Adrenal gland (tissue), 12 donors: ENCODE results near the gene XYLT2. TPM values are rescaled to one million over a fixed set of nuclear protein-coding genes. Genes with fewer than 3 reads are reported as not detected.

ENCODE experiments used
- DNase-seq, 7 donors: peaks; one replicate each; pipeline ENCODE4 v3.0.0-alpha.2; 2019 to 2020
- H3K27ac ChIP-seq, 5 donors: fragments of 200-600 bp; sonication (generic) in 4 of 5; 1 replicate in 3 of 5; 2 replicates in 2 of 5; pipeline versions ENCODE4 v1.5.1 to v1.8.0; 2016 to 2020; ENCODE audit warnings: mild to moderate bottlenecking in 1 of 5
- H3K27me3 ChIP-seq: fragments of 200-600 bp; 2 replicates; pipeline ENCODE4 v1.8.0; 2021
- H3K36me3 ChIP-seq, 2 donors: fragments of 200-600 bp; replicated peaks in 1 of 2; 1 replicate in 1 of 2; 2 replicates in 1 of 2; pipeline versions ENCODE4 v1.5.1 to v1.8.0; 2018 to 2022
- H3K4me1 ChIP-seq, 2 donors: fragments of 200-600 bp; replicated peaks in 1 of 2; 1 replicate in 1 of 2; 2 replicates in 1 of 2; pipeline versions ENCODE4 v1.5.1 to v1.8.0; 2018 to 2021
- H3K4me3 ChIP-seq, 4 donors: fragments of 200-600 bp; sonication (generic) in 3 of 4; one replicate each; pipeline ENCODE4 v1.5.1; 2016 to 2018
- H3K9me3 ChIP-seq, 3 donors: fragments of 200-600 bp; sonication (generic) in 1 of 3; replicated peaks in 1 of 3; 1 replicate in 2 of 3; 2 replicates in 1 of 3; pipeline versions ENCODE4 v1.5.1 to v1.8.0; 2016 to 2021
- POLR2A ChIP-seq, 2 donors: fragments of 450-650 bp; IDR thresholded peaks; one replicate each; pipeline ENCODE4 v1.6.1; 2017; ENCODE audit warnings: antibody characterized with exemption in 2 of 2, mild to moderate bottlenecking in 2 of 2, moderate library complexity in 1 of 2
- WGBS, 4 donors: extraction: QIAGEN DNeasy Blood & Tissue Kit in 2 of 4; methylation state at CpG; one replicate each; pipeline versions ENCODE4 v1.1.5 to v1.1.7; 2013 to 2017; 5-methylcytosine and 5-hydroxymethylcytosine counted together
- intact Hi-C, 2 donors: fragments of 100-400 bp; cut with DNase I; formaldehyde crosslinking; loops; one replicate each; pipeline versions ENCODE4 v1.14.1 to v1.15.0; 2022 to 2023
- polyA plus RNA-seq, 3 donors: library from polyadenylated mRNA; stranded (reverse); fragments of 200-250 nt in 2 of 3; fragments of 350-450 nt in 1 of 3; fragmentation: Illumina TruSeq in 1 of 3; extraction: RNeasy Lipid Tissue Mini Kit (QIAGEN cat#74804) in 1 of 3; gene quantifications; one replicate each; pipeline ENCODE4 v1.2.3, GENCODE V29; 2013 to 2014
- total RNA-seq, 9 donors: library from RNA; depleted of rRNA in 4 of 9; stranded (reverse); fragments of >200 nt in 4 of 9; fragments of 120-200 nt in 1 of 9; fragmentation: NEBNext Ultra II Directional in 1 of 9; extraction: Animal tissue kit (Norgen Biotek cat#: 25700) in 1 of 9; gene quantifications; one replicate each; pipeline versions ENCODE4 v1.1.0 to v1.2.4, GENCODE V29; 2013 to 2023
- TF ChIP-seq, protein P1 (sequence below), 6 experiments: fragments of 450-650 bp in 4 of 6; fragments of 200-600 bp in 2 of 6; sonication (generic) in 1 of 6; IDR thresholded peaks; 1 replicate in 5 of 6; 2 replicates in 1 of 6; pipeline versions ENCODE4 v1.5.1 to v1.8.0; 2016 to 2021; ENCODE audit warnings: antibody characterized with exemption in 6 of 6, mild to moderate bottlenecking in 2 of 6, moderate library complexity in 1 of 6
- donor health status: healthy with polysubstance abuse.
- donor health status: Bipolar disorder and iron deficiency.
- donor health status: DM: yes; HTN: yes; CAD: no.
- donor health status: DM: no; HTN: no; CAD: no.
- donor health status: DM: no; HTN: no; CAD: no.
- donor health status: DM: yes; HTN: yes; CAD: no.

XYLT2 gene
- total and polyA plus RNA-seq, 12 donors: 4.6 to 40.3 (median 29.1) TPM

DNA sequence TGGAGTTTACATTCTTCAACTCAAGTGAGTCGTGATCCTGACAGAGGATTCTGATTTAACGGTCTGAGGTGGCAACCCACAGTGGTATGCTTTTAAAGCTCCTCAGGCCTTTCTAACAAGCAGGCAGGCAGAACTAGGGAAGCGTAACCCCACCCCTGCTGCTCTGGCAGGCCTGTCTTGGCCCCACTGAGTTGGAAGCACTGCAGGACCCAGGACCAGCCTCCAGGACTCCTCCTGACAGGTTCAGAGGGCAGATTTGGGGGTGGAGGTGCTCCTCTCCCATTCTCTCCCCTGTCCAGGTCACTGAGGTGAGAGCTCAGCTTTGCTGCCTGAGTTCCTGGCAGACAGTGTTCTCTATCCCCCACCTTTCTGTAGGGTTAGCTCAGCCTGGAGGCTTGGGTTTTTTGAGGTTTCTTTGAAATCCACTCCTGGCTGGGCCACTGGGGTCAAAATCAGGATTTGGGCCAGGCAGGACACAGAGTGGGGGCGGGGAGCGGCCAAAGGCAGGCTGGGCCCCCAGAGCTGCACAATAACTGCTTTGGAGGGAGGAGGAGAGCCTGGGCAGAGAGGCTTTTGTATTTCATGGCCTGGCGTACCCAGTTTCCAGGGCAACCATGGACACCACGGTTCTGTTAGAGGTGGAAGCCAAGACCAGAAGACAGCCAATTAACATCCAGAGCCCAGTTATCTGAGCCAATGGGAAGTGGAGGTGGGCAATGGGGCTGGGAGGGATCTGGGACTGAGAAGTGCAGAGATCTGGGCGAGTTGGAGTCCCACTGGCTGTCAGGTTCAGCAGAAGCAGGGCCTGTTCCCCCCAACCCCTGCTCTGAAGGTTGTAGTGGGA, 17.5 kb downstream of the XYLT2 start:
- Histone ChIP-seq H3K4me1 (peaks cover 7 to 16% of the 10 kb centered on the region in 2 donors), H3K27me3 (no peaks in the 10 kb centered on the region), H3K4me3 (no peak overlapping the region), H3K9me3 (no peaks in the 10 kb centered on the region), H3K27ac (no peak overlapping the region), H3K36me3 (peaks cover 0 to 40% of the 10 kb centered on the region in 2 donors)
- DNase-seq: peak in 6 of 7 donors; percentile 21 to 75 (median 57)
- no peak for TF ChIP-seq POLR2A (IDR thresholded peaks at IDR 0.05)
- WGBS, 4 donors: 50 to 52% (median 51%) methylated on average over 7 to 8 of the region's 8 CpGs
- intact Hi-C loops: loop anchor here in 1 of 2 donors (5.0 kb wide), 1 partner anchor 34 kb away; the partner anchor contains the start of gene LRRC59

DNA sequence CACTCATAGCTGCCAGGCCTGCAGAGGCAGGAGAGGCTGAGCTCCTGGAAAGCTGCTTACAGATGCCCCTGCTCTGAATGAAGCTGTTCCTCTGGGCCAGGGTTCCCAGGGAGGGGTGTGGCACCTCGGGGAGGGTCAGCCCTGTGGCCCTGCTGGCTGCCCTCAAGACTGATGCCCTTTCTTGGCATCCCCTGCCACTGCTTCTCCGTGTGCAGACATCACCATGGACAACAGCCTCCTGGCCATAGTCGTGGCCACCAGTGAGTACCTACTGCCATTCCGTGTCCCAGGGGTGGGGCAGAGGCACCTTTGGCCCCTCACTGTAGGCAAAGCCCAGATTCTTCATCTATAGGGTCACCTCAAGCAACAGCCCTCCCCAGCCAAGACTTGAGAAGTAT, 18.1 kb downstream of the XYLT2 start:
- Histone ChIP-seq H3K9me3 (no peaks in the 10 kb centered on the region), H3K27ac (no peak overlapping the region), H3K4me1 (peaks cover 6 to 14% of the 10 kb centered on the region in 2 donors), H3K4me3 (no peak overlapping the region), H3K36me3 (peaks cover 0 to 40% of the 10 kb centered on the region in 2 donors), H3K27me3 (no peaks in the 10 kb centered on the region)
- intact Hi-C loops: loop anchor here in 1 of 2 donors (5.0 kb wide), 1 partner anchor 33 kb away; the partner anchor contains the start of gene LRRC59
- no peak for TF ChIP-seq POLR2A (IDR thresholded peaks at IDR 0.05)
- TF ChIP-seq, protein P1, sequence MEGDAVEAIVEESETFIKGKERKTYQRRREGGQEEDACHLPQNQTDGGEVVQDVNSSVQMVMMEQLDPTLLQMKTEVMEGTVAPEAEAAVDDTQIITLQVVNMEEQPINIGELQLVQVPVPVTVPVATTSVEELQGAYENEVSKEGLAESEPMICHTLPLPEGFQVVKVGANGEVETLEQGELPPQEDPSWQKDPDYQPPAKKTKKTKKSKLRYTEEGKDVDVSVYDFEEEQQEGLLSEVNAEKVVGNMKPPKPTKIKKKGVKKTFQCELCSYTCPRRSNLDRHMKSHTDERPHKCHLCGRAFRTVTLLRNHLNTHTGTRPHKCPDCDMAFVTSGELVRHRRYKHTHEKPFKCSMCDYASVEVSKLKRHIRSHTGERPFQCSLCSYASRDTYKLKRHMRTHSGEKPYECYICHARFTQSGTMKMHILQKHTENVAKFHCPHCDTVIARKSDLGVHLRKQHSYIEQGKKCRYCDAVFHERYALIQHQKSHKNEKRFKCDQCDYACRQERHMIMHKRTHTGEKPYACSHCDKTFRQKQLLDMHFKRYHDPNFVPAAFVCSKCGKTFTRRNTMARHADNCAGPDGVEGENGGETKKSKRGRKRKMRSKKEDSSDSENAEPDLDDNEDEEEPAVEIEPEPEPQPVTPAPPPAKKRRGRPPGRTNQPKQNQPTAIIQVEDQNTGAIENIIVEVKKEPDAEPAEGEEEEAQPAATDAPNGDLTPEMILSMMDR (IDR thresholded peaks at IDR 0.05): no peak
- no peak for DNase-seq
- 41 to 61% (median 50%) methylated on average over 3 to 4 of the region's 4 CpGs for WGBS, 4 donors

DNA sequence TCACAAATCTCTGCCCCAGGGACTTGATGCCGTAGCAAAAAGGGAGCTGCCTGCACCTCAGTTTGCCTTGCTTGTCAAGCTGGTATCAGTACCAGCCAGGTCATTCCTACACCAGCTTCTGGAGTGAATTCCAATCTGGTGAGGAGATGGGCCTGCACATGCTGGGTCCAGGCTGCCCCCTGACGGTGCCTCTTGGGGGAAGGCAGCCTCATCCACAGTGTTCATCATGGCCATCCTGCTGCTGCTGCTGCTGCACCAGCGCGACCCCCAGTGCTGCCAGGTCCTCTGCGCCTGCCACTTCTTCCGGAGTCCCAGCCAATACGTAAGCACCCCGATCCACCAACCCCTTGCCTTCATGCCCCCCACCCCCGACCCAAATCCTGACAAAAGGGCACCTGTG, 18.8 kb downstream of the XYLT2 start:
- no peaks in the 10 kb centered on the region for H3K27me3 ChIP-seq
- intact Hi-C loops: loop anchor here (5.0 kb wide), 2 partner anchors 33 to 113 kb away; partner anchors contain the start of genes LRRC59 (in 1 of the 2) and RSAD1 (in 1 of the 2)
- peak in 2 of 7 donors; percentile 8 to 10 for DNase-seq
- TF ChIP-seq POLR2A (IDR thresholded peaks at IDR 0.05): no peak
- TF ChIP-seq, protein P1 (IDR thresholded peaks at IDR 0.05): no peak
- peaks cover 0 to 45% of the 10 kb centered on the region in 2 donors for H3K36me3 ChIP-seq
- H3K9me3 ChIP-seq: no peaks in the 10 kb centered on the region
- H3K27ac ChIP-seq: no peak overlapping the region
- peaks cover 0 to 8% of the 10 kb centered on the region in 2 donors for H3K4me1 ChIP-seq
- no peak overlapping the region for H3K4me3 ChIP-seq
- 82 to 96% (median 87%) methylated on average over 7 to 9 of the region's 9 CpGs for WGBS, 4 donors

DNA sequence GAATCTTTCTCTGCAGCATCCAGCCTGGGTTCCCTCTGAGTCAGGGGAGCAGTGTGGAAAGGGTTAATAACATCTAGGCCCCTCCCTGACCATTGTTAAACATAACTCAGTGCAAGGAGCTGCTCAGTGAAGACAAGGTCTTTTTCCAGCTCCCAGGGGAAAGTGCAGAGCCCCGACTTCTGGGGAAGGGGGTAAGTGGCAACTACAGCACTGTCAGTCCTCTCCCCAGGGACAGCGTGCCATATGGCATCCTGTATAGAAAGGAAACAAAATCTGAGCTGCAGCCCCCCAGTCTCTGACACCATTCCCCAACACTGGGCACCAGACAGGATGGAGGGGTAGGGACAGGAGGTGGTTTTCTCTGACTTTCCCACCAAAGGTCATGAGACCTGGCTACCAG, 19.2 kb downstream of the XYLT2 start:
- DNase-seq: peak in 1 of 7 donors; percentile 7
- Histone ChIP-seq H3K36me3 (peaks cover 0 to 49% of the 10 kb centered on the region in 2 donors), H3K4me3 (no peak overlapping the region), H3K4me1 (peaks cover 0 to 7% of the 10 kb centered on the region in 2 donors), H3K27ac (no peak overlapping the region), H3K9me3 (no peaks in the 10 kb centered on the region), H3K27me3 (no peaks in the 10 kb centered on the region)
- TF ChIP-seq, protein P1 (IDR thresholded peaks at IDR 0.05): no peak
- TF ChIP-seq POLR2A (IDR thresholded peaks at IDR 0.05): no peak
- 58 to 66% (median 61%) methylated on average over 2 of the region's 2 CpGs for WGBS, 4 donors
- intact Hi-C loops: loop anchor here in 1 of 2 donors (5.0 kb wide), 1 partner anchor 112 kb away; the partner anchor contains the start of gene RSAD1
